Measurements from ENCODE around the gene SMOC2.

Gene SMOC2, protein sequence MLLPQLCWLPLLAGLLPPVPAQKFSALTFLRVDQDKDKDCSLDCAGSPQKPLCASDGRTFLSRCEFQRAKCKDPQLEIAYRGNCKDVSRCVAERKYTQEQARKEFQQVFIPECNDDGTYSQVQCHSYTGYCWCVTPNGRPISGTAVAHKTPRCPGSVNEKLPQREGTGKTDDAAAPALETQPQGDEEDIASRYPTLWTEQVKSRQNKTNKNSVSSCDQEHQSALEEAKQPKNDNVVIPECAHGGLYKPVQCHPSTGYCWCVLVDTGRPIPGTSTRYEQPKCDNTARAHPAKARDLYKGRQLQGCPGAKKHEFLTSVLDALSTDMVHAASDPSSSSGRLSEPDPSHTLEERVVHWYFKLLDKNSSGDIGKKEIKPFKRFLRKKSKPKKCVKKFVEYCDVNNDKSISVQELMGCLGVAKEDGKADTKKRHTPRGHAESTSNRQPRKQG

DNA sequence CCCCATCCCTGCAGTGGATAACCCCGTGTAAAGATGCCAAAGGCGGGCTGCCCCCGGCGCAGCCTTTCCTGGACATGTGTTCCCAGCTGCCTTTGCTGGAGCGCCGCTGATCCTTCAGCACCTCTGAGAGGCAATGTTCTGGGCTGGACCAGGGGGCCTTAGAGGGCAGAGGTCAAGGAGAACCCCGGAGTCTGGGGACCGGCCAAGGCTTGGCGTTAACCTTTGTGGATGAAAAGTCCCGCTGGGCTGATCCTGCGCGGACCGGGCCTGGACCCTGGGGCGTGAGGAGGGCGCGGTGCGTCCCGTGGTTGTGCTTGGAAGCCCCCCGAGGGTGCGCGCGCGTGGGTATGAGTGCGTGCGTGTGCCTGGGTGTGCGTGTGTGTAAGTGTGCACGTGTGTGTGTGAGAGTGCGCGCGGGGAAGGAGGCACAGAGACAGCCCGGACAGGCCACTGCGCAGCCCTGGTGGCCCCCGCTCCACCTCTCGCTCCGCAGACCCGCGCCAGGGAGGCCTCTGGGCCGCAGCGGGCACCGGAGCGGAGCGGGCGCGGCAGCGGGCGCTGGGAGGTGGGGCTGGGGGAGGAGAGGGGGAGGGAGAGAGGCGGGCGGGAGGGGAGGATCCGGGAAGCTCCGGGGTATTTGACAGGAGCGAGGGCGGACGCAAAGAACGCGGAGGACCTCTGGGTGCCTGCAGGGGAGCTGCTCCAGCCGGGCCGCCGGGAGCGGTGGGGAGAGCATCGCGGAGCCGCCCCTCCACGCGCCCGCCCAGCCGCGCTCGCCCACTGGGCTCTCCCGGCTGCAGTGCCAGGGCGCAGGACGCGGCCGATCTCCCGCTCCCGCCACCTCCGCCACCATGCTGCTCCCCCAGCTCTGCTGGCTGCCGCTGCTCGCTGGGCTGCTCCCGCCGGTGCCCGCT, at the start of gene SMOC2:
TSS of gene SMOC2 (plus strand) at position 665 of the 914 bp plus-strand sequence. CDS start at position 852, 187 bp downstream.
- DNase-seq (ENCODE audit: low read depth) = no peak

- DNase-seq (ENCODE audit: low read depth) = no peak
These were observed 47.7 kb upstream of the SMOC2 start for GRCh38 chr6:168393126-168393870.

- DNase-seq (ENCODE audit: low read depth) = no peak
These were observed 46.4 kb upstream of the SMOC2 start for GRCh38 chr6:168394606-168395005.

GRCh38 chr6:168395983-168396382, 45.0 kb upstream of the SMOC2 start:
- DNase-seq (ENCODE audit: low read depth) = no peak

DNA sequence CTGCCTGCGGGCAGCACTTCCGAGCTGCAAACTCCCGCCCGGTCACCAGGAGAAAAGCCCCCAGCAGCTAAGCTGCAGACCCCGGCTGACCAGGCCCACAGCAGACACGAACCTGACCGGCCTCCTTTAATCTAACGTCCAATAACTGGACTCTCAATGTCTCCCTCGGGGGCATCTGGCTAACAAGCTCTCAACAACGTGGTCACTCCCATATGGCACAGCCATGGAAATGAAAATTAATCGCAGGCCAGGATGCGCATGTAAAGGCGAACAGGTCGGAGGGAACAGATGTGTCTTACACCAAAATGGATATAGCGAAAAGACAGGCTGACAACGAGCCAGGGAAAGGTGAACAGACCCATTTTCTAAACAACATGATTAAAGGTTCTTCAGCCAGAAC, 44.4 kb upstream of the SMOC2 start:
- DNase-seq (ENCODE audit: low read depth) = no peak

GRCh38 chr6:168397012-168397411, 44.0 kb upstream of the SMOC2 start:
- DNase-seq (ENCODE audit: low read depth) = no peak

- DNase-seq (ENCODE audit: low read depth) = no peak
These were observed 40.9 kb upstream of the SMOC2 start for GRCh38 chr6:168400037-168400436.

GRCh38 chr6:168403370-168404005, 37.5 kb upstream of the SMOC2 start:
- no peak for DNase-seq (ENCODE audit: low read depth)

DNA sequence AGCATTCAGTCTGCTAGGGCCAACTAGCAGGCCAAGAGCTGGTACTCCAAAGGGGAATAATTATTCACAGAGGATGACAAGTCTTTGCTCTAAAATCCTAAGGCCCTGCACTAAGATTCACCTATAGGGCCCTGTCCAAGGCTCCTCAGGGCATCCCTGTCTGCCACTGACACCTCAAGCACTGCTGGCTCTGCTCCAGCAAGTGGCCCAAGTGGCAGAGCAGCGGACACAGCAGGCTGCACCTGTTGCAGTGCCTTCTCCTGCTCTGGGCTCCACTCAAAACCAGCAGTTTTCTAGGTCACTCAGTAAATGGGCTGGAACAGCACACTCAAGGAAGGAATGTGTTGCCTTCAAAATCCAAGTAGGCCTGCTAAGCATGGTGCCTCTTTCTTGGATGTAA, 36.4 kb upstream of the SMOC2 start:
- no peak for DNase-seq (ENCODE audit: low read depth)

DNA sequence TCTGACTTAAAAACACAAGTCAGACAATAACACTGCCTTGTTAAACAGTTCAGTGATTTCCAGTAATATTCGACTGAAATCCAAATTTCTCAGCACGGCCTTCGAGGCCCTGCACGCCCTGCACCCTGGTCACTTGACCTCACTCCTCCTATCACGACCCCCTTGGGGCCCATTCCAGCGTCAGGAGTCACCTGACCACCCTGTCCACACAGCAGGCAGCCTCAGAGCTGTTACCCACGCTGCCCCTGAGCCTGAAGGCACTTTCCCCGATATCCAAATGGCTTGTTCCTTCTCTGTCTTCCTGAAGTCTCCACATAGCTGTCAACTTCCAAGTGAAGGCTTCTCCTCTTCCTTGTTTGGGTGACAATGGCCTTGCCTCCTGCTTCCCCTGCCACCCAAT, 33.1 kb upstream of the SMOC2 start:
- DNase-seq (ENCODE audit: low read depth) = no peak

- DNase-seq (ENCODE audit: low read depth) = no peak
These were observed 32.4 kb upstream of the SMOC2 start for GRCh38 chr6:168408504-168409136.

GRCh38 chr6:168410035-168410434, 30.9 kb upstream of the SMOC2 start:
- no peak for DNase-seq (ENCODE audit: low read depth)

- no peak for DNase-seq (ENCODE audit: low read depth)
These were observed 30.4 kb upstream of the SMOC2 start for GRCh38 chr6:168410554-168411011.

DNA sequence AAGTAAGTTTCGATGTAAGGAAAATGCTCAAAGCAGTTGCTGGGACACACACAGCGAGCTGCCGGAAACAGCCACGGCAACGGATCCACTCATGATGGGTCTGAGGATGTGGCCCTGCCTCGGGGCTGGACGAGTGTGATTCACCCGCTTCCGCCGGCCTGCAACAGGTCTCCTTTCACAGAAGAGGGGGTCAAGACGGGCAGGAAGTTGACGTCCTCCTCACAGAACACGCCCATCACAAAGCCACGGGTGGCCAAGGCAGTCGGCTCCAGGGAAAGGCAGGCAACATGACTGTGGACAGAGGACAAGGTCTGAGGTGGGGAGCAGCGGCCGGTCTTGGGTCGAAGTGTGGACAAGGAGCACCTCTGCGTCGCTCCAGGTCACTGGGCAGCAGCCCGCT, 29.9 kb upstream of the SMOC2 start:
- no peak for DNase-seq (ENCODE audit: low read depth)

DNA sequence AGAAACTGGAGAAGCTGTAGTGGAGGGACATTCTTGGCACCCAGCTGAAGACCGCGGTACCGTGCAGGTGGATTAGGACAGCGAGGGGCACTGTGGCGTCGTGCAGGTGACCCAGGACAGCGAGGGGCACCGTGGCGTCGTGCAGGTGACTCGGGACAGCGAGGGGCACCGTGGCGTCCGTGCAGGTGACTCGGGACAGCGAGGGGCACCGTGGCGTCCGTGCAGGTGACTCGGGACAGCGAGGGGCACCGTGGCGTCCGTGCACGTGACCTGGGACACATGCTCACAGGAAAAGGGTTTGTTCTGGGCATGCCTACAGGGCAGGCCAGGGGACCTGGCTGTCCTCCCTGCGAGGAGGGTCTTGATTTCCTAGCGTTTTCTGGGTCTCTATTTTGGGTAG, 29.2 kb upstream of the SMOC2 start:
- DNase-seq (ENCODE audit: low read depth) = no peak

- no peak for DNase-seq (ENCODE audit: low read depth)
These were observed 28.5 kb upstream of the SMOC2 start for GRCh38 chr6:168412456-168412855.

DNA sequence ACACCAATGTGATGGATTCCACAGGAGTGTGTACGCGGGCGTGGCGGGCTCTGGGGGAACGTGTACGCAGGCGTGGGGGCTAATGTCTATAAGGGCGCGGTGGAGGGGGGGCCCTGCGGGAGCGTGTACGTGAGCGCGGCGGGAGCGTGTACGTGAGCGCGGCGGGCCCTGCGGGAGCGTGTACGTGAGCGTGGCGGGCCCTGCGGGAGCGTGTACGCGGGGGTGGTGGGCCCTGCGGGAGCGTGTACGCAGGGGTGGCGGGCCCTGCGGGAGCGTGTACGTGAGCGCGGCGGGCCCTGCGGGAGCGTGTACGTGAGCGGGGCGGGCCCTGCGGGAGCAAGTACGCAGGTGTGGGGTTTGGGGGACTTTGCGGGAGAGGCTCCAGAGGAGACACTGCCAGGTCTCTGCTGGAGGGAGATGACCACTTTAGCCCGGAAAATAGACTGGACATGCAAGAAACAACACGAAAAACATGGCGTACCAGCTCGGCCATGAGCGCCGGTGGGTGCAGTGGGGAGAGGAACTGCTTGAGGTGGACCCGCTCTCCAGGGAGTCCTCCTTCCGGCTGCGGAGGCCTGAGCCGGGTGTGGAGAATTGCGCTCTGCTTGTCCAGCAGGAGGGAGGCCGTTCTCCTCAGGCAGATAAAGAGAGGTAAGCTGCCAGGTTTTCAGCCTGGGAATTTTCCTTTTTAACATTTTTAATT, 27.8 kb upstream of the SMOC2 start:
- DNase-seq (ENCODE audit: low read depth) = no peak

DNA sequence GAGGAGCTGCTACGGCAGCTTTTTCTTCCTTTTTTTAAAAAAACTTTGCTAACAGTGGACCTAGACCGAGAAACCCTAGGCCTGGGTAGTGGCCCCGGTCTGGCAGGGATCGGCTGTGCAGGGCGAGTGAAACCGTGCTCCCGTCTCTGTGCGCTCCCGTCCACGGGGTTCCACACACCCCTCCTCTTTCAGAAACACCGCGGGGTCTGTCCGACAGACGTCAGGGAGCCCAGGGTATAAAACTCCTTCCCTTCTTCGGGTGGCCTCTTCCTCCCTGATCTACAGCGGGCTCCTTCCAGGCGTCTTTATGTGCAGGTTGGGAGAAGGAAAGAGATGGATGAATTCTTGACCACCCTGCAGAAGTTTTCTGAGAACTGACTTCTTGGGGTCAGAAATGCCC, 27.1 kb upstream of the SMOC2 start:
- DNase-seq (ENCODE audit: low read depth) = no peak

GRCh38 chr6:168414336-168415097, 26.5 kb upstream of the SMOC2 start:
- DNase-seq (ENCODE audit: low read depth) = no peak
